ES-I3 (cell line): Measurements from ENCODE around the gene MAP3K9.

ENCODE experiments used
- H3K36me3 ChIP-seq: 2 replicates; pipeline ENCODE4 v1.6.1; 2013; ENCODE audit warnings: mild to moderate bottlenecking, low read length, control low read depth, moderate library complexity; ENCODE audit not compliant: insufficient read depth
- H3K4me1 ChIP-seq: 2 replicates; pipeline ENCODE4 v1.6.1; 2013; ENCODE audit warnings: mild to moderate bottlenecking, control low read depth, low read length; ENCODE audit not compliant: insufficient read depth
- H3K9ac ChIP-seq: 2 replicates; pipeline ENCODE4 v1.6.1; 2013; ENCODE audit warnings: low read depth, mild to moderate bottlenecking, low read length, moderate library complexity
- H3K9me3 ChIP-seq: 2 replicates; pipeline ENCODE4 v1.6.1; 2013; ENCODE audit warnings: mild to moderate bottlenecking, low read length, moderate library complexity; ENCODE audit not compliant: control insufficient read depth, insufficient read depth

MAP3K9 gene

GRCh38 chr14:70699646-70700045, 109.7 kb downstream of the MAP3K9 start:
- H3K36me3 ChIP-seq: no peaks in the 10 kb centered on the region
- H3K4me1 ChIP-seq: peaks cover 9% of the 10 kb centered on the region; the same call in 1 of the 2 replicates
- no peaks in the 10 kb centered on the region for H3K9me3 ChIP-seq
- no peak overlapping the region for H3K9ac ChIP-seq

- no peak overlapping the region for H3K9ac ChIP-seq
- H3K36me3 ChIP-seq: no peaks in the 10 kb centered on the region
These were observed 111.0 kb downstream of the MAP3K9 start for GRCh38 chr14:70698288-70698687.

GRCh38 chr14:70697701-70698100, 111.6 kb downstream of the MAP3K9 start:
- no peaks in the 10 kb centered on the region for H3K9me3 ChIP-seq
- no peaks in the 10 kb centered on the region for H3K36me3 ChIP-seq
- H3K4me1 ChIP-seq: peaks cover 9% of the 10 kb centered on the region; the same call in 1 of the 2 replicates
- H3K9ac ChIP-seq: no peak overlapping the region

More at GRCh38 chr14:70698288-70698687, 111.0 kb downstream of the MAP3K9 start:
- Histone ChIP-seq H3K4me1 (peaks cover 9% of the 10 kb centered on the region; the same call in 1 of the 2 replicates), H3K9me3 (no peaks in the 10 kb centered on the region)

- Histone ChIP-seq H3K9ac (no peak overlapping the region), H3K4me1 (peaks cover 9% of the 10 kb centered on the region; the same call in 1 of the 2 replicates), H3K36me3 (no peaks in the 10 kb centered on the region), H3K9me3 (no peaks in the 10 kb centered on the region)
These were observed 113.3 kb downstream of the MAP3K9 start for GRCh38 chr14:70696026-70696425.

GRCh38 chr14:70692210-70692609, 117.1 kb downstream of the MAP3K9 start:
- Histone ChIP-seq H3K9ac (no peak overlapping the region), H3K4me1 (no peaks in the 10 kb centered on the region), H3K9me3 (no peaks in the 10 kb centered on the region), H3K36me3 (no peaks in the 10 kb centered on the region)

GRCh38 chr14:70685474-70686197, 123.7 kb downstream of the MAP3K9 start:
- peaks cover 18% of the 10 kb centered on the region for H3K4me1 ChIP-seq
- no peak overlapping the region for H3K9ac ChIP-seq
- H3K9me3 ChIP-seq: no peaks in the 10 kb centered on the region
- no peaks in the 10 kb centered on the region for H3K36me3 ChIP-seq

GRCh38 chr14:70683983-70684382, 125.3 kb downstream of the MAP3K9 start:
- Histone ChIP-seq H3K36me3 (no peaks in the 10 kb centered on the region), H3K9ac (no peak overlapping the region), H3K4me1 (peaks cover 18% of the 10 kb centered on the region), H3K9me3 (no peaks in the 10 kb centered on the region)

GRCh38 chr14:70680748-70681147, 128.6 kb downstream of the MAP3K9 start:
- no peaks in the 10 kb centered on the region for H3K36me3 ChIP-seq
- no peak overlapping the region for H3K9ac ChIP-seq
- H3K9me3 ChIP-seq: no peaks in the 10 kb centered on the region
- peaks cover 5% of the 10 kb centered on the region; the same call in 1 of the 2 replicates for H3K4me1 ChIP-seq

GRCh38 chr14:70677341-70677740, 132.0 kb downstream of the MAP3K9 start:
- Histone ChIP-seq H3K9me3 (no peaks in the 10 kb centered on the region), H3K4me1 (no peaks in the 10 kb centered on the region), H3K36me3 (peaks cover 3% of the 10 kb centered on the region; the same call in 1 of the 2 replicates), H3K9ac (no peak overlapping the region)
